HepG2 (cell line): ENCODE results near the gene PSMC2. TPM values are rescaled to one million over a fixed set of nuclear protein-coding genes. Genes with fewer than 3 reads are reported as not detected.

Source experiments
- ATF5 ChIP-seq: sonication (generic); formaldehyde crosslinking; IDR thresholded peaks from 2 replicates; pipeline ENCODE4 v1.4.0; 2020; ENCODE audit warnings: mild to moderate bottlenecking, low read depth, missing genetic modification reagents
- CBX1 ChIP-seq: IDR thresholded peaks from one replicate; pipeline ENCODE4 v1.6.1; 2016; ENCODE audit warnings: antibody characterized with exemption, low read depth
- CCAR2 ChIP-seq: fragments of 200-400 bp; formaldehyde crosslinking; optimal IDR thresholded peaks from 2 replicates; pipeline ENCODE3; 2018; ENCODE audit warnings: low read depth, mild to moderate bottlenecking, low read length, moderate library complexity
- HHEX ChIP-seq: IDR thresholded peaks from 2 replicates; pipeline ENCODE4 v1.6.1; 2016; ENCODE audit warnings: control low read depth
- HNF4A ChIP-seq: sonication (generic); formaldehyde crosslinking; IDR thresholded peaks from 2 replicates; pipeline ENCODE4 v1.4.0; 2020; ENCODE audit warnings: missing genetic modification reagents
- JARID2 ChIP-seq: sonication (generic); formaldehyde crosslinking; IDR thresholded peaks from 2 replicates; pipeline ENCODE4 v1.8.1; 2023; ENCODE audit warnings: missing genetic modification reagents, inconsistent platforms; ENCODE audit not compliant: insufficient replicate concordance
- KDM1A ChIP-seq: IDR thresholded peaks from 2 replicates; pipeline ENCODE4 v1.6.1; 2016; ENCODE audit warnings: missing compliant biosample characterization
- NR2C2 ChIP-seq: sonication (generic); formaldehyde crosslinking; IDR thresholded peaks from 2 replicates; pipeline ENCODE4 v1.4.0; 2020; ENCODE audit warnings: missing genetic modification reagents, mild to moderate bottlenecking, moderate library complexity, borderline replicate concordance
- PAX8 ChIP-seq: sonication (generic); formaldehyde crosslinking; IDR thresholded peaks from 2 replicates; pipeline ENCODE4 v1.8.0; 2022; ENCODE audit warnings: mild to moderate bottlenecking, missing genetic modification reagents, borderline replicate concordance
- REXO4 ChIP-seq: sonication (generic); formaldehyde crosslinking; IDR thresholded peaks from 2 replicates; pipeline ENCODE4 v1.8.0; 2022; ENCODE audit warnings: missing genetic modification reagents, mild to moderate bottlenecking, borderline replicate concordance
- SOX6 ChIP-seq, 2 experiments: fragments of 450-650 bp in 1 of 2; sonication (generic) in 1 of 2; formaldehyde crosslinking in 1 of 2; IDR thresholded peaks; 2 replicates each; pipeline versions ENCODE4 v1.4.0 to v1.6.1; 2017 to 2020; ENCODE audit warnings: antibody characterized with exemption in 1 of 2, mild to moderate bottlenecking in 1 of 2, missing genetic modification reagents in 1 of 2
- TBP ChIP-seq: sonication (generic); formaldehyde crosslinking; IDR thresholded peaks from 2 replicates; pipeline ENCODE4 v1.5.0; 2020; ENCODE audit warnings: missing genetic modification reagents
- THYN1 ChIP-seq: sonication (generic); formaldehyde crosslinking; IDR thresholded peaks from 2 replicates; pipeline ENCODE4 v1.8.1; 2023; ENCODE audit warnings: low read depth, mild to moderate bottlenecking, moderate library complexity, missing genetic modification reagents, borderline replicate concordance
- TOPORS ChIP-seq: sonication (generic); formaldehyde crosslinking; IDR thresholded peaks from 2 replicates; pipeline ENCODE4 v1.8.0; 2023; ENCODE audit warnings: mild to moderate bottlenecking, missing genetic modification reagents
- ZNF296 ChIP-seq: sonication (generic); formaldehyde crosslinking; conservative IDR thresholded peaks from 2 replicates; pipeline ENCODE4 v1.5.0; 2020; ENCODE audit warnings: mild to moderate bottlenecking, missing genetic modification reagents
- ZNF383 ChIP-seq: sonication (generic); formaldehyde crosslinking; IDR thresholded peaks from 2 replicates; pipeline ENCODE4 v1.4.0; 2020; ENCODE audit warnings: missing genetic modification reagents, mild to moderate bottlenecking, borderline replicate concordance
- ZNF556 ChIP-seq: sonication (generic); formaldehyde crosslinking; IDR thresholded peaks from 2 replicates; pipeline ENCODE4 v1.4.0; 2020; ENCODE audit warnings: mild to moderate bottlenecking, missing genetic modification reagents, borderline replicate concordance
- ZNF687 ChIP-seq: sonication (generic); formaldehyde crosslinking; IDR thresholded peaks from 2 replicates; pipeline ENCODE4 v1.5.1; 2020; ENCODE audit warnings: mild to moderate bottlenecking, missing genetic modification reagents, moderate library complexity
- ZNF772 ChIP-seq: sonication (generic); formaldehyde crosslinking; IDR thresholded peaks from 2 replicates; pipeline ENCODE4 v1.5.0; 2020; ENCODE audit warnings: mild to moderate bottlenecking, missing genetic modification reagents
- polyA plus RNA-seq, 8 experiments: library from polyadenylated mRNA; depleted of rRNA in 3 of 8; stranded (reverse) in 7 of 8; unstranded in 1 of 8; fragments of >200 nt; fragmentation: Illumina TruSeq in 4 of 8; extraction: Trizol in 4 of 8; gene quantifications; 2 replicates each; pipeline versions ENCODE4 v1.2.1 to v1.2.3, GENCODE V29; 2011 to 2016; ENCODE audit warnings: low read depth in 4 of 8, missing spikeins in 1 of 8, mixed read lengths in 1 of 8; ENCODE audit not compliant: insufficient read depth in 1 of 8
- total RNA-seq, 5 experiments: library from RNA; depleted of rRNA; stranded (reverse); fragments of >200 nt; fragmentation: Illumina TruSeq; extraction: Trizol; gene quantifications; 2 replicates each; pipeline ENCODE4 v1.2.3, GENCODE V29; 2016; ENCODE audit warnings: low read depth in 1 of 5
- TF ChIP-seq, protein P1 (sequence below): sonication (generic); formaldehyde crosslinking; IDR thresholded peaks from 2 replicates; pipeline ENCODE4 v1.5.1; 2020; ENCODE audit warnings: missing genetic modification reagents, mild to moderate bottlenecking, borderline replicate concordance

PSMC2 gene
- total and polyA plus RNA-seq, 2 of the 13 experiments (the other 11 are each of a cell fraction or from before 2014, with no cell fraction given) = 89.9 to 181 TPM

- 0 out of 2 replicates have a peak, but pooled peaks have one; percentile 55 for TF ChIP-seq ATF5 (CRISPR knock-in tag)
- TF ChIP-seq ZNF383 (CRISPR knock-in tag) = no peak
- TF ChIP-seq ZNF772 (CRISPR knock-in tag) = peak; percentile 39; the same call in 1 of the 2 replicates
- no peak for TF ChIP-seq TOPORS
- TF ChIP-seq HNF4A (CRISPR knock-in tag) = peak; percentile 39; the same call in 1 of the 2 replicates
- TF ChIP-seq REXO4 = no peak
- TF ChIP-seq NR2C2 (CRISPR knock-in tag) = peak; percentile 96
- peak; percentile 92 for TF ChIP-seq CBX1
- TF ChIP-seq SOX6 (IDR thresholded peaks at IDR 0.05) = no peak
- peak; percentile 71 for TF ChIP-seq SOX6 (CRISPR knock-in tag; IDR thresholded peaks at IDR 0.05)
- TF ChIP-seq, protein P1, sequence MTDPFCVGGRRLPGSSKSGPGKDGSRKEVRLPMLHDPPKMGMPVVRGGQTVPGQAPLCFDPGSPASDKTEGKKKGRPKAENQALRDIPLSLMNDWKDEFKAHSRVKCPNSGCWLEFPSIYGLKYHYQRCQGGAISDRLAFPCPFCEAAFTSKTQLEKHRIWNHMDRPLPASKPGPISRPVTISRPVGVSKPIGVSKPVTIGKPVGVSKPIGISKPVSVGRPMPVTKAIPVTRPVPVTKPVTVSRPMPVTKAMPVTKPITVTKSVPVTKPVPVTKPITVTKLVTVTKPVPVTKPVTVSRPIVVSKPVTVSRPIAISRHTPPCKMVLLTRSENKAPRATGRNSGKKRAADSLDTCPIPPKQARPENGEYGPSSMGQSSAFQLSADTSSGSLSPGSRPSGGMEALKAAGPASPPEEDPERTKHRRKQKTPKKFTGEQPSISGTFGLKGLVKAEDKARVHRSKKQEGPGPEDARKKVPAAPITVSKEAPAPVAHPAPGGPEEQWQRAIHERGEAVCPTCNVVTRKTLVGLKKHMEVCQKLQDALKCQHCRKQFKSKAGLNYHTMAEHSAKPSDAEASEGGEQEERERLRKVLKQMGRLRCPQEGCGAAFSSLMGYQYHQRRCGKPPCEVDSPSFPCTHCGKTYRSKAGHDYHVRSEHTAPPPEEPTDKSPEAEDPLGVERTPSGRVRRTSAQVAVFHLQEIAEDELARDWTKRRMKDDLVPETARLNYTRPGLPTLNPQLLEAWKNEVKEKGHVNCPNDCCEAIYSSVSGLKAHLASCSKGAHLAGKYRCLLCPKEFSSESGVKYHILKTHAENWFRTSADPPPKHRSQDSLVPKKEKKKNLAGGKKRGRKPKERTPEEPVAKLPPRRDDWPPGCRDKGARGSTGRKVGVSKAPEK (CRISPR knock-in tag) = peak; percentile 87; the same call in 1 of the 2 replicates
- TF ChIP-seq HHEX (CRISPR knock-in tag) = no peak
- TF ChIP-seq THYN1 (CRISPR knock-in tag) = no peak
- peak; percentile 22 for TF ChIP-seq JARID2 (CRISPR knock-in tag)
- no peak for TF ChIP-seq KDM1A
- TF ChIP-seq CCAR2 = no peak
- TF ChIP-seq TBP (CRISPR knock-in tag) = no peak
- peak; percentile 92; the same call in 1 of the 2 replicates for TF ChIP-seq ZNF556 (CRISPR knock-in tag)
- TF ChIP-seq ZNF687 (CRISPR knock-in tag) = peak; percentile 98
- no peak for TF ChIP-seq PAX8
- TF ChIP-seq ZNF296 = no peak
These were observed 2.8 kb upstream of the PSMC2 start, which contains the start of gene DNAJC2 (continued) for GRCh38 chr7:103344453-103345149.
